Measurements from ENCODE around the gene KCNQ5.

Gene KCNQ5

DNA sequence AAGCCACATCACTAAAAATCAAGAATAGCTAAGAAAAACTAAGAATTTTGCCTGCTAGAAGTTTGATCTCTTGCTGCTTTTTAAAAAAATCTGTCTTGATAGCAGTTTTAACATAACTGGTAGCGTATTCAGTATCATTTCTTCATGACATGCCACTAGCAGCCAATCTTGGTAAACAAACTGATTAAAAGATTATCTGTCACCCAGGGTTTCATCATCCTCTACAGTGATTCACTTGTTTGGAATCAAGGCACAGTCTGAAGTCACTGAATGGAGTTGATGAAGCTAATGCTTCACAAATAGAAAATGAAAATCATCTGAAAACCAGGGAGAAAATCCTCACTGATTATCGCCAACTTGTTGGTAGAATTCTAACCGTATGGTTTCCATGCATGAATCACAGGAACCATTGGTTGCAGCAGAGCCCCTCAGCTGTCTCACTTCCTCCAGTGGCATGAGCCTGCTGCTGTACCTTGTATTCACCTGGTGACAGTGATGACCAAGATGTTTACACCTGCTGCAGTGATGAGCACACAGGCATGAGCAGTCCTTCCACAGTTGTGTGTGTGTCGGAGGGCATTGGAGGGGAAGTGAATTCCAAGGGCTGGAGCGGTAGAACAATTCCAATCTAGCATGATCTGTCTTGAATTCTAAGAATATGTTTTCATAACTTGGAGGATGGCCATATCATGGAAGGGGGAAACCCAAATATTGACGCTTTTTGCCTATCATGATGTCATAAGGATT, 328.4 kb downstream of the KCNQ5 start:
- TF ChIP-seq, protein P1, sequence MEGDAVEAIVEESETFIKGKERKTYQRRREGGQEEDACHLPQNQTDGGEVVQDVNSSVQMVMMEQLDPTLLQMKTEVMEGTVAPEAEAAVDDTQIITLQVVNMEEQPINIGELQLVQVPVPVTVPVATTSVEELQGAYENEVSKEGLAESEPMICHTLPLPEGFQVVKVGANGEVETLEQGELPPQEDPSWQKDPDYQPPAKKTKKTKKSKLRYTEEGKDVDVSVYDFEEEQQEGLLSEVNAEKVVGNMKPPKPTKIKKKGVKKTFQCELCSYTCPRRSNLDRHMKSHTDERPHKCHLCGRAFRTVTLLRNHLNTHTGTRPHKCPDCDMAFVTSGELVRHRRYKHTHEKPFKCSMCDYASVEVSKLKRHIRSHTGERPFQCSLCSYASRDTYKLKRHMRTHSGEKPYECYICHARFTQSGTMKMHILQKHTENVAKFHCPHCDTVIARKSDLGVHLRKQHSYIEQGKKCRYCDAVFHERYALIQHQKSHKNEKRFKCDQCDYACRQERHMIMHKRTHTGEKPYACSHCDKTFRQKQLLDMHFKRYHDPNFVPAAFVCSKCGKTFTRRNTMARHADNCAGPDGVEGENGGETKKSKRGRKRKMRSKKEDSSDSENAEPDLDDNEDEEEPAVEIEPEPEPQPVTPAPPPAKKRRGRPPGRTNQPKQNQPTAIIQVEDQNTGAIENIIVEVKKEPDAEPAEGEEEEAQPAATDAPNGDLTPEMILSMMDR (IDR thresholded peaks at IDR 0.05; ENCODE audit: extremely low read depth, missing control alignments), result no peak
- no peak for DNase-seq (ENCODE audit: low spot score)

DNA sequence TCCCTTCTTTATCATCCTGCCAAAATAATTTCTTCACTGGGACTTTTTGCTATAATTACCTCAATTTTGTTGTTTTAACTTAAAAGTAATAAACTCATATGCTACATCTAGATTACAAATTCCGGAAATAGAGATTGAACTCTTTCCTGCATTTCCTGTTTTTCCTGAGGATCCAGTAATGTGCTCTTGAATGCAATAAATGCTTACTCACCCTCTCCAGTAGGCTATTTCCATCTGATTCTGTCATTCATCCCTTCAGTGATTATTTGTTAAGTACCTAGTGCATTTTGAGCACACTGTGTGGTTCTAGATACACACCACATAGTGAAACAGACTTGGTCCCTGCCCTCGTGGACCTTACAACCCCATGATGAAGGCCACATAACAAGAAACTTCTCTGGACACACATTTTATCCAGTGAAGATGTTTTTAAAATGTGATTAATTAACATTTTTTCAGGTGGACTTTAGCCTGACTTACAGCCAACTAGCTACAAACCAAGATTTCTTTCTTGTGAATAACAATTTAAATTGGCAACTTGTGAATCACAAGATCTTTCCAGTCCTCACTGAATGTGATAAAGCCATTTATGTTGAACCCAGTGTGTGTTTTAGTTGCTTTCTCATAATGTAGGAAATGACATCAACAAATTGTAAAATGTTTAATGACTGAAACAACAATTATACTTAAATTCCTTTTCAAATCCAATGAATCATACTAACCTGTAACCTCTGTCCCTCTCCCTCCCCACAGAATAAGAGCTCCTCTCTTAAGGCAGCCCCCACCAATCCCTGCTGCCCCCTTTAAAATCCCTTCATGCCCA, 331.2 kb downstream of the KCNQ5 start:
- TF ChIP-seq, protein P1 (IDR thresholded peaks at IDR 0.05; ENCODE audit: extremely low read depth, missing control alignments), result no peak
- no peak for DNase-seq (ENCODE audit: low spot score)

DNA sequence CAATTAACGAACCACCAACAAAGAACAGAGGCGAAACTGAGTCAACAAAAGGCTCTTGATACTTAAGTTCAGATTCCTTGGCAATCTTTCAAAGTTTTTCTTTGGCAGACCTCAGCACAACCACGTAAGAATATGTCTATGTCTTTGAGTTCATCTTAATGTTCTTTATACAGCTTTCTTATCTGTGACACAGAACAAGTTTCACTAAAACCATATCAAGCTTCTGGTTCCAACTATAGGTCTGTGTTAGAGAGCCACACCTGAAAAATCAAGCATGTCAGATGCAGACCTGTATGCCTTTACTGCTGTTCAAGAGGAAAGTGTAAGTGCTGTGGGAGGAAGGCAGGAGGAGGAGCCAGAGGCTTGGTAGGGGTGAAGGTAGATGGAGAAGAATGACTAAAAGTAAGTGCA, 332.1 kb downstream of the KCNQ5 start:
- DNase-seq (ENCODE audit: low spot score), result no peak
- TF ChIP-seq, protein P1 (IDR thresholded peaks at IDR 0.05; ENCODE audit: extremely low read depth, missing control alignments), result no peak

DNA sequence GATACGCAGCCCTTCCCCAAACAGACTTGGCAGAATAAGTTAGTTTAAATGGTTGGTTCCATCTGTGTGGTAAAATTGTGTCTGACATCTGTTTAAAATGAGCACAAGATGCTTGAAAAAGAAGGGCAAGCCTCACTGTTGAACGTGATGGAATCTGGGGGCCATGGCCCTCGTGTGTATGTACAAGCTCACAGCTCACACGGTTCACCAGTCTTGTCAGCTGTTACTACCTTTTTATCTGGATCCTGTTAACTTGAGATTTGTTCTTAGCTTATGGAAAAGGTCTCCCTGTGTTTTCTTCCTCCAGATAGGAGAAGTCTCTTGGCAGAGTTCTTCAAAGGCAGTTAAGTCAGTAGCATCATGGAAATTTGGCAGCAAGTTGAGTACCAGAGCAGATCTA, 332.9 kb downstream of the KCNQ5 start:
- no peak for DNase-seq (ENCODE audit: low spot score)
- TF ChIP-seq, protein P1 (IDR thresholded peaks at IDR 0.05; ENCODE audit: extremely low read depth, missing control alignments), result no peak

DNA sequence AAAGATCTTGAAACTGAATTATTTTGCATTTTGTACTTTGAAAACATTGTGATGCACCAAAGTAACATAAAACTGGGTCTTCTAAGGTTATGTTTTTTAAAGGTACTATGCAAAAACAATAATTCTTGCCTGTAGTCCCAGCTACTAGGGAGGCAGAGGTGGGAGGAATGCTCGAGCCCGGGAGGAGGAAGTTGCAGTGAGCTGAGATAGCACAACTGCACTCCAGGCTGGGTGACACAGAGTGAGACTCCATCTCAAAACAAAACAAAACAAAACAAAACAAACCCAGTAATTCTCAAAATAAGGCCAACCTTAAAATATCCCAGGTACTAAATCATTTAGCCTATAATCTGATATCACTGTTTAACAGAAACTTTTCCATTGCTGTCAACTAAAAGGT, 333.8 kb downstream of the KCNQ5 start:
- TF ChIP-seq, protein P1 (IDR thresholded peaks at IDR 0.05; ENCODE audit: extremely low read depth, missing control alignments), result no peak
- DNase-seq (ENCODE audit: low spot score), result no peak

DNA sequence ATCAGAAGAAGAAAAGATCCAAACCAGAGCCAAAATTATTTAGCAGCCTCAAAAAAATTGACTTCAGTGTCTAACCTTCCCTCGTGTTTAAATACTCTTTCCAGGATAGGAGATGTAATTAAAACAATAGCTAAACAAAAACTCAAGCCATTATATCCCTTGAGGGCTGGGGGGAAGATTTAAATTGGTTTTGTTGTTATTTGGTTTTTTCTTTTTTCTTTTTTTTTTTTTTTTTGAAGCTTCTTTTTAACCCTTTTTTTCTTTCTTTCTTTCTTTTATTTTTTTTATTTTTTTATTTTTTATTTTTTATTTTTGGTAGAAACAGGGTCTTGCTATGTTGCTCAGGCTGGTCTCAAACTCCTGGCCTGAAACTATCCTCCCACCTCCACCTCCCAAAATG, 334.4 kb downstream of the KCNQ5 start:
- TF ChIP-seq, protein P1 (IDR thresholded peaks at IDR 0.05; ENCODE audit: extremely low read depth, missing control alignments), result no peak
- DNase-seq (ENCODE audit: low spot score), result no peak

DNA sequence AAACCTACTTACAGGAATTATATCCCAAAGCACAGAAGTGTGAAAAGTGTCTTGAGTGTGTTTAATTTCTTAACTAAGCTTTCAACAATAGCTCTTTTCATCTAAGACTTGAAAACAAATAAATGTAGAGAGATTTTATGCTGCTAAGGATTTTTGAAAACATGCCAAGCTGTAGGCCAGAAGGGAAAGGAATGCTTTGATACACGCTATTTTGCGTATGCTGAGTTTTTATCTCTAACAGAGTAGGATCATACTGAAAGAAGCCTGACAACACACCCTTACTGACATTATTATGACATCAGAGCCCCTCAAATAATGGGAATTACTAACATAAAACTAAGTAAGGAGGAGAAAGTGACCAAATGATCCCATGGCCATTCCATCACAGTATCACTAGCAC, 338.0 kb downstream of the KCNQ5 start:
- TF ChIP-seq, protein P1 (IDR thresholded peaks at IDR 0.05; ENCODE audit: extremely low read depth, missing control alignments), result no peak
- no peak for DNase-seq (ENCODE audit: low spot score)
